Ishikawa (cell line): Measurements from ENCODE around the gene AURKAIP1.

Experiments used
- CEBPB ChIP-seq: IDR thresholded peaks from 2 replicates; pipeline ENCODE4 v1.6.1; 2012
- TCF12 ChIP-seq: IDR thresholded peaks from 2 replicates; pipeline ENCODE4 v1.6.1; 2012; ENCODE audit warnings: low read depth
- TF ChIP-seq, protein P1 (sequence below): IDR thresholded peaks from 2 replicates; pipeline ENCODE4 v1.6.1; 2012
- TF ChIP-seq, protein P2 (sequence below): IDR thresholded peaks from 2 replicates; pipeline ENCODE4 v1.6.1; 2012; ENCODE audit warnings: low read depth, mild to moderate bottlenecking

DNA sequence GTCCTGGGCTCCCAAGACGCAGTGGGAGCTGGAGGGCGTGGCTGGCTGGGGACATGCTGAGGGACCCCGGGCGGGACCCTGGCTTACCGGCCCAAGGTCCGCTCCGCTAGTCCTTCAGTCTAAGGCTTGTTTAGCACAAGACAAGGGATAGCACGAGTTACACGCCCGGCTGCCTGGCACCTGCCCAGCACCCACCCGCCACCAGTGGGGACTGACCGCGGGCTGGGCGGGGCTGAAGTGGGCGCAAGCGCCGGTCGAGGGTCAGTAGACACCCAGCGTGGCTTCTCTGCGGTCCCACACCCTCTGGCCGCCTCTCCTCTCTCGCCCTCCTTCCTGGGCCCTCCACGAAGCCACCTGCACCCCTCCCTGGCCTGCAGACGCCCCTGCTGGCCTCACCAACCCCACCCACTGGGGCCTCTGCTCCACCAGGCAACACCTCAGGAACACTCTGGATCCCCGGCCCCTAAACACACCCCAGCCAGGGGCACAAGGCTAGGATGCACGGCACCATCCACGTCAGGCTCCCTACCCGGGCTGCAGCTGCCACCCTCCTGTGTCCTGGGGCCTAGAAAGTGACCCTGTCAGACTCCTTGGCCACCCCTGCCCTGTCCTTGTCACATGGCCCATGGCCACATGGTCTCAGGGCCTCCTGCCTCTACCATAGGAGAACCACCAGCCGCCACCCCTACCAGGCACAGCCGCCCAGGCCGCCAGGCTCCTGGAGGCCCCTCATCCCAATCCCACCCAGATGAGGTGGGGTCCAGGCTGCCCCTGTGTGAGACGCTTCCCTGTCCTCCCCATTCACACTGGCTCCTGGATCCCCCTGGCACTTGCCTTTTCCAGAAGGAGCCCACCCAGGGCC is 37.8 kb downstream of the AURKAIP1 start:
- TF ChIP-seq, protein P1, sequence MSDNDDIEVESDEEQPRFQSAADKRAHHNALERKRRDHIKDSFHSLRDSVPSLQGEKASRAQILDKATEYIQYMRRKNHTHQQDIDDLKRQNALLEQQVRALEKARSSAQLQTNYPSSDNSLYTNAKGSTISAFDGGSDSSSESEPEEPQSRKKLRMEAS: no peak
- TF ChIP-seq, protein P2, sequence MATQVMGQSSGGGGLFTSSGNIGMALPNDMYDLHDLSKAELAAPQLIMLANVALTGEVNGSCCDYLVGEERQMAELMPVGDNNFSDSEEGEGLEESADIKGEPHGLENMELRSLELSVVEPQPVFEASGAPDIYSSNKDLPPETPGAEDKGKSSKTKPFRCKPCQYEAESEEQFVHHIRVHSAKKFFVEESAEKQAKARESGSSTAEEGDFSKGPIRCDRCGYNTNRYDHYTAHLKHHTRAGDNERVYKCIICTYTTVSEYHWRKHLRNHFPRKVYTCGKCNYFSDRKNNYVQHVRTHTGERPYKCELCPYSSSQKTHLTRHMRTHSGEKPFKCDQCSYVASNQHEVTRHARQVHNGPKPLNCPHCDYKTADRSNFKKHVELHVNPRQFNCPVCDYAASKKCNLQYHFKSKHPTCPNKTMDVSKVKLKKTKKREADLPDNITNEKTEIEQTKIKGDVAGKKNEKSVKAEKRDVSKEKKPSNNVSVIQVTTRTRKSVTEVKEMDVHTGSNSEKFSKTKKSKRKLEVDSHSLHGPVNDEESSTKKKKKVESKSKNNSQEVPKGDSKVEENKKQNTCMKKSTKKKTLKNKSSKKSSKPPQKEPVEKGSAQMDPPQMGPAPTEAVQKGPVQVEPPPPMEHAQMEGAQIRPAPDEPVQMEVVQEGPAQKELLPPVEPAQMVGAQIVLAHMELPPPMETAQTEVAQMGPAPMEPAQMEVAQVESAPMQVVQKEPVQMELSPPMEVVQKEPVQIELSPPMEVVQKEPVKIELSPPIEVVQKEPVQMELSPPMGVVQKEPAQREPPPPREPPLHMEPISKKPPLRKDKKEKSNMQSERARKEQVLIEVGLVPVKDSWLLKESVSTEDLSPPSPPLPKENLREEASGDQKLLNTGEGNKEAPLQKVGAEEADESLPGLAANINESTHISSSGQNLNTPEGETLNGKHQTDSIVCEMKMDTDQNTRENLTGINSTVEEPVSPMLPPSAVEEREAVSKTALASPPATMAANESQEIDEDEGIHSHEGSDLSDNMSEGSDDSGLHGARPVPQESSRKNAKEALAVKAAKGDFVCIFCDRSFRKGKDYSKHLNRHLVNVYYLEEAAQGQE: no peak
- TF ChIP-seq TCF12 (no peak), CEBPB (no peak)
